ENCODE measurements around the gene EPB41L4A. TPM values are rescaled to one million over a fixed set of nuclear protein-coding genes. Genes with fewer than 3 reads are reported as not detected.

Gene EPB41L4A
- total RNA-seq, 1 donor from 2014 or later, result 27.5 TPM

GRCh38 chr5:112239996-112240395 is 179.1 kb downstream of the EPB41L4A start:
- intact Hi-C loops (cut with DNase I), result no loop called here

GRCh38 chr5:112238473-112238872 is 180.6 kb downstream of the EPB41L4A start:
- Histone ChIP-seq H3K9me3 (no peaks in the 10 kb centered on the region), H3K4me1 (no peaks in the 10 kb centered on the region), H3K27ac (no peak overlapping the region), H3K36me3 (peaks cover 0 to 8% of the 10 kb centered on the region in 2 donors), H3K4me3 (no peak overlapping the region), H3K27me3 (no peaks in the 10 kb centered on the region)
- intact Hi-C loops (cut with DNase I), result no loop called here
- TF ChIP-seq POLR2AphosphoS5 (IDR thresholded peaks at IDR 0.05; ENCODE audit: insufficient read depth in 1 of 2, low read depth in 1 of 2), result no peak
- TF ChIP-seq POLR2A (IDR thresholded peaks at IDR 0.05), result no peak
- no peak for TF ChIP-seq CTCF (IDR thresholded peaks at IDR 0.05)
- DNase-seq (ENCODE audit: extremely low spot score in 2 of 2), result no peak

More at GRCh38 chr5:112239996-112240395, 179.1 kb downstream of the EPB41L4A start:
- Histone ChIP-seq H3K9me3 (no peaks in the 10 kb centered on the region), H3K27ac (no peak overlapping the region), H3K4me3 (no peak overlapping the region), H3K27me3 (no peaks in the 10 kb centered on the region), H3K36me3 (peaks cover 0 to 8% of the 10 kb centered on the region in 2 donors), H3K4me1 (no peaks in the 10 kb centered on the region)
- TF ChIP-seq CTCF (IDR thresholded peaks at IDR 0.05), result no peak
- DNase-seq (ENCODE audit: extremely low spot score in 2 of 2), result no peak

GRCh38 chr5:112237456-112237855 is 181.6 kb downstream of the EPB41L4A start:
- intact Hi-C loops (cut with DNase I), result no loop called here
- H3K27ac ChIP-seq, result no peak overlapping the region
- no peaks in the 10 kb centered on the region for H3K27me3 ChIP-seq
- H3K36me3 ChIP-seq, result peaks cover 0 to 8% of the 10 kb centered on the region in 2 donors
- H3K9me3 ChIP-seq, result no peaks in the 10 kb centered on the region
- no peak for TF ChIP-seq POLR2A (IDR thresholded peaks at IDR 0.05)
- no peak for TF ChIP-seq POLR2AphosphoS5 (IDR thresholded peaks at IDR 0.05; ENCODE audit: insufficient read depth in 1 of 2, low read depth in 1 of 2)
- TF ChIP-seq CTCF (IDR thresholded peaks at IDR 0.05), result no peak
- no peak overlapping the region for H3K4me3 ChIP-seq
- H3K4me1 ChIP-seq, result no peaks in the 10 kb centered on the region
- no peak for DNase-seq (ENCODE audit: extremely low spot score in 2 of 2)

GRCh38 chr5:112234000-112234399 is 185.1 kb downstream of the EPB41L4A start:
- H3K27me3 ChIP-seq, result no peaks in the 10 kb centered on the region
- DNase-seq (ENCODE audit: extremely low spot score in 2 of 2), result no peak
- H3K9me3 ChIP-seq, result no peaks in the 10 kb centered on the region
- peaks cover 4% of the 10 kb centered on the region for H3K4me1 ChIP-seq
- H3K27ac ChIP-seq, result no peak overlapping the region
- no peak overlapping the region for H3K4me3 ChIP-seq
- H3K36me3 ChIP-seq, result no peaks in the 10 kb centered on the region
- intact Hi-C loops (cut with DNase I), result no loop called here
- TF ChIP-seq POLR2A (IDR thresholded peaks at IDR 0.05), result no peak
- no peak for TF ChIP-seq CTCF (IDR thresholded peaks at IDR 0.05)
- TF ChIP-seq POLR2AphosphoS5 (IDR thresholded peaks at IDR 0.05; ENCODE audit: insufficient read depth in 1 of 2, low read depth in 1 of 2), result no peak

GRCh38 chr5:112232667-112233066 is 186.4 kb downstream of the EPB41L4A start:
- intact Hi-C loops (cut with DNase I), result no loop called here
- no peak overlapping the region for H3K27ac ChIP-seq
- no peaks in the 10 kb centered on the region for H3K36me3 ChIP-seq
- no peaks in the 10 kb centered on the region for H3K9me3 ChIP-seq
- H3K4me3 ChIP-seq, result no peak overlapping the region
- DNase-seq (ENCODE audit: extremely low spot score in 2 of 2), result no peak
- TF ChIP-seq POLR2AphosphoS5 (IDR thresholded peaks at IDR 0.05; ENCODE audit: insufficient read depth in 1 of 2, low read depth in 1 of 2) (peak in 1 of 2 donors; percentile 21), CTCF (IDR thresholded peaks at IDR 0.05) (no peak)
- peaks cover 14% of the 10 kb centered on the region for H3K4me1 ChIP-seq
- no peaks in the 10 kb centered on the region for H3K27me3 ChIP-seq
